ENCODE measurements around the gene ST8SIA4.

- TF ChIP-seq POLR2A (IDR thresholded peaks at IDR 0.05; ENCODE audit: low read length) (no peak), GATA1 (IDR thresholded peaks at IDR 0.05; ENCODE audit: low read depth, low read length) (no peak)
Measured at GRCh38 chr5:100842080-100842479, 61.0 kb downstream of the ST8SIA4 start.
